Neural crest cell (in vitro differentiated cells): ENCODE results near the gene GNAI3. TPM values are rescaled to one million over a fixed set of nuclear protein-coding genes. Genes with fewer than 3 reads are reported as not detected.

Source experiments
- DNase-seq: peaks from one replicate; pipeline ENCODE4 v3.0.0; 2021; ENCODE audit warnings: low read depth, mixed read lengths, low spot score
- H3K27ac Mint-ChIP-seq: one replicate; pipeline ENCODE4 v1.8.0; 2021; ENCODE audit warnings: mild to moderate bottlenecking, mixed read lengths; ENCODE audit not compliant: unreplicated experiment
- H3K27me3 Mint-ChIP-seq: 2 replicates; pipeline ENCODE4 v1.8.0; 2021; ENCODE audit warnings: low read depth, mild to moderate bottlenecking, mixed read lengths
- H3K36me3 Mint-ChIP-seq: 2 replicates; pipeline ENCODE4 v1.8.0; 2021; ENCODE audit warnings: low read depth, mild to moderate bottlenecking, mixed read lengths
- H3K4me1 Mint-ChIP-seq: 2 replicates; pipeline ENCODE4 v1.8.0; 2021; ENCODE audit warnings: mixed read lengths
- H3K4me3 Mint-ChIP-seq: one replicate; pipeline ENCODE4 v1.8.0; 2021; ENCODE audit warnings: mild to moderate bottlenecking, mixed read lengths
- H3K9me3 Mint-ChIP-seq: 2 replicates; pipeline ENCODE4 v1.8.0; 2021; ENCODE audit warnings: mixed read lengths
- CTCF ChIP-seq: fragments of 200-600 bp; sonication (generic); conservative IDR thresholded peaks from 2 replicates; pipeline ENCODE4 v1.5.0; 2021; ENCODE audit warnings: antibody characterized with exemption, mild to moderate bottlenecking
- total RNA-seq: library from RNA; stranded (reverse); gene quantifications from 2 replicates; pipeline ENCODE4 v1.2.1, GENCODE V29; 2021

GNAI3 gene
- total RNA-seq, 1 donor from 2014 or later = 9.8 TPM

DNA sequence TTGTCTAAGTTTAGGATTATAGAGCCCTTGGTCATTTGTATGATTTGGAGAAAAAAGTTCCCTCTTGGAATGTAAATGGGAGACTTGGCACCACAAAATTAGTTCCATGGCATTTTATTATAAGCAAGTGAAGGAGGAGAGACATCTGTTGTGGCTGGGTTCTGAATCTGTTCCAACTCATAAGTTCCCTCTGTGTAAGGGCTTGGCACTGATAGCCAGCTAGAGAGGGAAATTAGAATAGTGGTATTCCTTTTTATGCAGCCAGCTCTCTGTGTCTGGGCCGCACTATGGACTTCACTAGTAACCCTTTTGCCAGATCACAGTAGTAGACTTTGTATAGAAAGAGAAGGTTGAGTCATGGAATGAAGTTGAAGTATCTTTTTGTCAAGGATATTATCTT, 31.1 kb downstream of the GNAI3 start:
- Mint-ChIP-seq H3K4me3 (no peak overlapping the region), H3K27ac (no peak overlapping the region), H3K4me1 (no peaks in the 10 kb centered on the region)

GRCh38 chr1:109582021-109582420, 33.6 kb downstream of the GNAI3 start:
- Mint-ChIP-seq H3K36me3 (peaks cover 14% of the 10 kb centered on the region), H3K27me3 (no peaks in the 10 kb centered on the region), H3K9me3 (no peaks in the 10 kb centered on the region), H3K4me1 (no peaks in the 10 kb centered on the region), H3K27ac (no peak overlapping the region), H3K4me3 (no peak overlapping the region)
- no peak for DNase-seq
- no peak for TF ChIP-seq CTCF

More for the DNA sequence above, 31.1 kb downstream of the GNAI3 start:
- no peaks in the 10 kb centered on the region for H3K9me3 Mint-ChIP-seq
- TF ChIP-seq CTCF = no peak
- H3K36me3 Mint-ChIP-seq = peaks cover 11% of the 10 kb centered on the region
- no peaks in the 10 kb centered on the region for H3K27me3 Mint-ChIP-seq
- DNase-seq = no peak

DNA sequence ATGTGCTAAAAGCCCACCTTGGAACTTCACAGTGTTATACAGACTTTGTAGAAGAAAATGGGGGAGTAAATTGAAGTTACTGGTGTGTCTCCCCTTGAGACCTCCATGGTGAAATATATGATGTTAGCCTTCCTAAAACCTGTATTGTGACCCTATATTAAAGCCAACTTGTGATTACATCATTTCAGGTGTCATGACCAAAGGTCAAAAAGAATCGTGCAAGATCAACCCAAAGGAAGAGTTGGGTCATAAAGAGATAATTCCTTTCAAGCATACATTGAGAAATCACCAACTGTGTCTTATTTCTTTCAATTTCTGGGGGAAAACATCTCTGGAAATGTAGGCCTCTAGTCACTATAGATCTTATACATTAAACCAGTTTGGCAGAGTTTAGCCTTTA, 36.4 kb downstream of the GNAI3 start:
- Mint-ChIP-seq H3K4me3 (no peak overlapping the region), H3K36me3 (peaks cover 11% of the 10 kb centered on the region), H3K4me1 (no peaks in the 10 kb centered on the region), H3K27me3 (no peaks in the 10 kb centered on the region), H3K9me3 (no peaks in the 10 kb centered on the region), H3K27ac (no peak overlapping the region)
- TF ChIP-seq CTCF = no peak
- DNase-seq = no peak

DNA sequence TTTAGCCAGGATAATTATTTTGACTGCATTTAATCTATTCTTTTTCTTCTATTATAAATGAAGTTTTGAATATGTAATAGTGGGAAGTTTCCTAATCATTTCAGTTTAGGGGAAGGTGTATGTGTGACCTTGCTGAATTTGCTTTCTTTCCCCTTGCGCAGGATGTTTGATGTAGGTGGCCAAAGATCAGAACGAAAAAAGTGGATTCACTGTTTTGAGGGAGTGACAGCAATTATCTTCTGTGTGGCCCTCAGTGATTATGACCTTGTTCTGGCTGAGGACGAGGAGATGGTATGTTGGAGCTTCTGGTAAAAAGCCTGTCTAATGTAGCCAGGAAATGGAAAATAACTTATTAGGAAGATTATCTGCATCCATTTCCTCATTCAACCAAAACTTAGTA, 37.6 kb downstream of the GNAI3 start:
- Mint-ChIP-seq H3K27me3 (no peaks in the 10 kb centered on the region), H3K27ac (no peak overlapping the region), H3K36me3 (peaks cover 11% of the 10 kb centered on the region), H3K4me3 (no peak overlapping the region), H3K9me3 (no peaks in the 10 kb centered on the region), H3K4me1 (no peaks in the 10 kb centered on the region)
- DNase-seq = no peak
- TF ChIP-seq CTCF = no peak

- Mint-ChIP-seq H3K27me3 (no peaks in the 10 kb centered on the region), H3K9me3 (no peaks in the 10 kb centered on the region)
Measured at GRCh38 chr1:109589177-109589576, 40.8 kb downstream of the GNAI3 start.

More at GRCh38 chr1:109589177-109589576, 40.8 kb downstream of the GNAI3 start:
- TF ChIP-seq CTCF = no peak
- no peak overlapping the region for H3K27ac Mint-ChIP-seq
- H3K36me3 Mint-ChIP-seq = peaks cover 13% of the 10 kb centered on the region
- no peaks in the 10 kb centered on the region for H3K4me1 Mint-ChIP-seq
- no peak overlapping the region for H3K4me3 Mint-ChIP-seq
- DNase-seq = no peak
